Peyer's patch (tissue), 4 donors: Measurements from ENCODE around the gene HOTAIR. TPM values are rescaled to one million over a fixed set of nuclear protein-coding genes. Genes with fewer than 3 reads are reported as not detected.

ENCODE experiments used
- DNase-seq, 3 donors: peaks; one replicate each; pipeline ENCODE4 v3.0.0-alpha.2; 2017 to 2019
- H3K27ac ChIP-seq, 4 donors: fragments of 200-600 bp; sonication (generic); one replicate each; pipeline ENCODE4 v1.5.1; 2016 to 2019
- H3K27me3 ChIP-seq, 2 donors: fragments of 200-600 bp; sonication (generic); one replicate each; pipeline ENCODE4 v1.5.1; 2019
- H3K36me3 ChIP-seq, 3 donors: fragments of 200-600 bp; sonication (generic); one replicate each; pipeline ENCODE4 v1.5.1; 2016 to 2019
- H3K4me1 ChIP-seq, 4 donors: fragments of 200-600 bp; sonication (generic); one replicate each; pipeline ENCODE4 v1.5.1; 2016 to 2019
- H3K4me3 ChIP-seq, 4 donors: fragments of 200-600 bp; sonication (generic); 1 replicate in 3 of 4; 2 replicates in 1 of 4; pipeline ENCODE4 v1.5.1; 2016 to 2019; ENCODE audit warnings: mild to moderate bottlenecking in 1 of 4
- H3K9me3 ChIP-seq, 4 donors: fragments of 200-600 bp; sonication (generic); one replicate each; pipeline ENCODE4 v1.5.1; 2016 to 2019; ENCODE audit warnings: mild to moderate bottlenecking in 1 of 4
- POLR2A ChIP-seq, 2 donors: fragments of 450-650 bp; IDR thresholded peaks; one replicate each; pipeline ENCODE4 v1.5.1; 2017; ENCODE audit warnings: antibody characterized with exemption in 2 of 2, mild to moderate bottlenecking in 2 of 2, moderate library complexity in 2 of 2
- total RNA-seq, 4 donors: library from RNA; depleted of rRNA; stranded (reverse); fragments of >200 nt; gene quantifications; one replicate each; pipeline ENCODE4 v1.1.0, GENCODE V29; 2016
- TF ChIP-seq, protein P1 (sequence below), 6 experiments: fragments of 450-650 bp in 4 of 6; fragments of 200-600 bp in 2 of 6; sonication (generic) in 1 of 6; IDR thresholded peaks; one replicate each; pipeline ENCODE4 v1.5.1; 2017 to 2019; ENCODE audit warnings: antibody characterized with exemption in 6 of 6, mild to moderate bottlenecking in 3 of 6, moderate library complexity in 1 of 6

Gene HOTAIR
- total RNA-seq, 4 donors from 2014 or later, result 1.4 TPM; not detected in 3

DNA sequence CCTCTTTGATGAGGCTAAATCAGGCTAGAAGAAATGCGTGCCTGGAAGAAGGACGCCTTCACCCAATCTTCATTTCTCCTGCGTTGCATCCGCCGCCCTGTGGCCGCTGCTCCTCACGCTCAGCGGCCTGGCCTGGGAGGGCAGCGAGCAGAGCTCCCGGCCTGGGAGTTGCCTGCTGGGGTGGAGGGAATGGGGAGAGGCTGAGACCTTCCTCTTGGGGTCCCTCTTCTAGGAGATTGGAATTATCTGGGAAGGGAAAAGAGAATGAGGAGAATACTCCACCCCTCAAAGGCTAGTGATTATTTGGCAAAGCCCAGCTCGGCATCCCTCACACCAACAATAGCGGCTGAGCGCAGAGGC lies 22.4 kb downstream of the HOTAIR start:
- H3K36me3 ChIP-seq, result no peaks in the 10 kb centered on the region

DNA sequence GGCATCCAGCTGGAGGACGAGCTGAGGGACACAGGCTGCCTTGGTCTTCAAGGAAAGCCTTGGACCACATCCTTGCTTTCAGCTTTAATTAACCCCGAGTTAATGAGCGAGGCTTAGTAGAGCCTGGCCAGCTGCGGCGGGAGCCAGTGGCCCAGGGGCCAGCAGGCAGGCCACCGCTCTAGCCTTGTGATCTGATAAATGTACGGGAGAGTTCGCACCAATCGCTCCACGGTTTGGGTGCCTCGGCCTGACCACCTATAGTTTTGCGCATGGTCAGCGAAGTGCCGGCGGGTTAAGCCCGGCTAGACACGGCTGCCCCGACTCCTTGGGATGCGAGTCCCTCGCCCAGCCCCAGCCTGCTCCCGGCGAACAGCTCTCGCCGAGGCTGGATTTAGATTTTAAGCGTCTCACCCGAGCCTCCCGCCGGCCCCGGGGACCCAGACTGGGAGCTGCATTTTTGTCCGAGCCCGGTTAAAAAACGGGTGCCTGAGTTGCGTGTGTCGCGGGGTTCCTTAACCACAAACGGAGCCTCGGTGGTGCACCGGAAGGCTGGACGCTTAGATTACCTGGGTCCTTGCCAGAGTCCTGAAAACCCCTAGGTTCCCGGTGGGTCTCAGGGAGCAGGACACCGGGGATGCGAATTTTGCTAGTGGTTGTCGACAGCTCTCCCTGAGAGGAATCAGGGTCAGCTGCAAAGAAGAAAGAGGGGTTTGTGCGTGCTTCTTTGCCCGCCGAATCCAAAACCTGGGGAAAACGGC lies 23.0 kb downstream of the HOTAIR start:
- Histone ChIP-seq H3K9me3 (peaks cover 0 to 10% (median 0%) of the 10 kb centered on the region in 4 donors), H3K4me3 (no peak overlapping the region), H3K27ac (no peak overlapping the region), H3K4me1 (peaks cover 0 to 11% (median 2%) of the 10 kb centered on the region in 4 donors), H3K27me3 (peaks cover 0 to 75% of the 10 kb centered on the region in 2 donors), H3K36me3 (no peaks in the 10 kb centered on the region)
- TF ChIP-seq, protein P1, sequence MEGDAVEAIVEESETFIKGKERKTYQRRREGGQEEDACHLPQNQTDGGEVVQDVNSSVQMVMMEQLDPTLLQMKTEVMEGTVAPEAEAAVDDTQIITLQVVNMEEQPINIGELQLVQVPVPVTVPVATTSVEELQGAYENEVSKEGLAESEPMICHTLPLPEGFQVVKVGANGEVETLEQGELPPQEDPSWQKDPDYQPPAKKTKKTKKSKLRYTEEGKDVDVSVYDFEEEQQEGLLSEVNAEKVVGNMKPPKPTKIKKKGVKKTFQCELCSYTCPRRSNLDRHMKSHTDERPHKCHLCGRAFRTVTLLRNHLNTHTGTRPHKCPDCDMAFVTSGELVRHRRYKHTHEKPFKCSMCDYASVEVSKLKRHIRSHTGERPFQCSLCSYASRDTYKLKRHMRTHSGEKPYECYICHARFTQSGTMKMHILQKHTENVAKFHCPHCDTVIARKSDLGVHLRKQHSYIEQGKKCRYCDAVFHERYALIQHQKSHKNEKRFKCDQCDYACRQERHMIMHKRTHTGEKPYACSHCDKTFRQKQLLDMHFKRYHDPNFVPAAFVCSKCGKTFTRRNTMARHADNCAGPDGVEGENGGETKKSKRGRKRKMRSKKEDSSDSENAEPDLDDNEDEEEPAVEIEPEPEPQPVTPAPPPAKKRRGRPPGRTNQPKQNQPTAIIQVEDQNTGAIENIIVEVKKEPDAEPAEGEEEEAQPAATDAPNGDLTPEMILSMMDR (IDR thresholded peaks at IDR 0.05), result no peak
- no peak for TF ChIP-seq POLR2A (IDR thresholded peaks at IDR 0.05)
- no peak for DNase-seq

More for the DNA sequence above, 22.4 kb downstream of the HOTAIR start:
- no peak for DNase-seq
- Histone ChIP-seq H3K9me3 (peaks cover 0 to 10% (median 0%) of the 10 kb centered on the region in 4 donors), H3K4me3 (no peak overlapping the region), H3K27me3 (peaks cover 0 to 75% of the 10 kb centered on the region in 2 donors), H3K4me1 (peaks cover 0 to 11% (median 2%) of the 10 kb centered on the region in 4 donors), H3K27ac (no peak overlapping the region)
- TF ChIP-seq, protein P1 (IDR thresholded peaks at IDR 0.05), result no peak
- no peak for TF ChIP-seq POLR2A (IDR thresholded peaks at IDR 0.05)

DNA sequence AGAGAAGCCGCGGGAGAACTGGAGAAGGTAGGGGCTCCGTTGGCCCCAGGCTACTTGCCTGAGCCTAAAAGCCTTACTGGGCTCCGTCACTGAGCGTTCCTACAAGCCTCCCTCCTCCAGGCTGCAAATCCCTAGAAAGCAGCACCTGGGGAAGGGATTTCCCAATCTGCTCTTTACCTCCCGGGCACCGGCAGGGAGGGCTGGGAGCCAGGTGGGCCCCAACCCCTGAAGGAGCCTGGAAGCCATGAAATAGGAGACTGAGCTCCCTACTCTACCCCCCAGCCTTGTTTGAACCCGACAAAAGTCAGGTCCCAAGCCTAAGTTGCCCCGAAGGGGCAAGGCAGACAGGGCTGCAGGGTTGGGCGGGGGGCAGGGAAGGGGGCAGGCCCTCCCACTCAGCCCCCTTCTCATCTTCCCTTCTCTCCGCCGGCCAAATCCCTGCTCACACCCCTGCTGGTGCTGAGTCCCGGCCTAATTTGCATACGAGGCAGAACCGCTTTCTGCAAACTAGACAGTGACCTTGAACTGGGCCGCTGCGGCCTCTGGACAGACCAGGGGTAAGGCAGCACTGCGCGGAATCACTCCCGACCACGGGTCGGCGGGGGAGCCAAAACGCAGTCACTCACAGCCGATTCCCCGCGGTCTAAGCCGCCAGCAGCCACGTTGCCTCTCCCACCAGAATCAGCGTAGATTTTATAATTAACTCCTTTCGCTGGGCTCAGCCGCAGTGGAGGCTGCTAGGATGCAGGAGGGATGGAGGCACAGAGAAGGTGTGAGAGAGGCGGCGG lies 23.8 kb downstream of the HOTAIR start:
- no peak for DNase-seq
- H3K27me3 ChIP-seq, result peaks cover 0 to 69% of the 10 kb centered on the region in 2 donors
- H3K27ac ChIP-seq, result no peak overlapping the region
- no peaks in the 10 kb centered on the region for H3K36me3 ChIP-seq
- H3K4me3 ChIP-seq, result no peak overlapping the region
- H3K9me3 ChIP-seq, result peaks cover 0 to 10% (median 0%) of the 10 kb centered on the region in 4 donors
- H3K4me1 ChIP-seq, result peaks cover 0 to 8% (median 0%) of the 10 kb centered on the region in 4 donors
- TF ChIP-seq POLR2A (IDR thresholded peaks at IDR 0.05), result no peak
- TF ChIP-seq, protein P1 (IDR thresholded peaks at IDR 0.05), result no peak

DNA sequence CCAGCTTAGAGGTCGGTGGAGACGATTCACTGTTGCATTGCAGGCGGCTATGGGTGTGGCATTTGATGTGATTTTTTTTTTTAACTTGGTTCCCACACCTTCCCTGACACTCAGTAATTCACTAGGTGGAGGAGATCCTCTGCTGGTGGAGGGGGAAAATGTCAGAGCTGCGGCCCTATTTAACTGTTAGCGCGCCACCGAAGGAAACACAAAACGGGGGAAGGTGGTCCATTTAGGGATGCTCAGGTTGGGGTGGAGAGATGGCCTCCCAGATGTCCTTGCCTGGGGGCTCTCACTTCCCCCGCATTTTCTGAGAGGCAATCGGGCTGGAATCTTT lies 24.3 kb downstream of the HOTAIR start:
- H3K4me3 ChIP-seq, result no peak overlapping the region
- H3K4me1 ChIP-seq, result peaks cover 0 to 7% (median 0%) of the 10 kb centered on the region in 4 donors
- no peak for DNase-seq
- H3K27ac ChIP-seq, result no peak overlapping the region
- no peaks in the 10 kb centered on the region for H3K36me3 ChIP-seq
- H3K9me3 ChIP-seq, result peaks cover 0 to 10% (median 0%) of the 10 kb centered on the region in 4 donors
- TF ChIP-seq POLR2A (IDR thresholded peaks at IDR 0.05), result no peak
- TF ChIP-seq, protein P1 (IDR thresholded peaks at IDR 0.05), result no peak
- peaks cover 0 to 64% of the 10 kb centered on the region in 2 donors for H3K27me3 ChIP-seq

DNA sequence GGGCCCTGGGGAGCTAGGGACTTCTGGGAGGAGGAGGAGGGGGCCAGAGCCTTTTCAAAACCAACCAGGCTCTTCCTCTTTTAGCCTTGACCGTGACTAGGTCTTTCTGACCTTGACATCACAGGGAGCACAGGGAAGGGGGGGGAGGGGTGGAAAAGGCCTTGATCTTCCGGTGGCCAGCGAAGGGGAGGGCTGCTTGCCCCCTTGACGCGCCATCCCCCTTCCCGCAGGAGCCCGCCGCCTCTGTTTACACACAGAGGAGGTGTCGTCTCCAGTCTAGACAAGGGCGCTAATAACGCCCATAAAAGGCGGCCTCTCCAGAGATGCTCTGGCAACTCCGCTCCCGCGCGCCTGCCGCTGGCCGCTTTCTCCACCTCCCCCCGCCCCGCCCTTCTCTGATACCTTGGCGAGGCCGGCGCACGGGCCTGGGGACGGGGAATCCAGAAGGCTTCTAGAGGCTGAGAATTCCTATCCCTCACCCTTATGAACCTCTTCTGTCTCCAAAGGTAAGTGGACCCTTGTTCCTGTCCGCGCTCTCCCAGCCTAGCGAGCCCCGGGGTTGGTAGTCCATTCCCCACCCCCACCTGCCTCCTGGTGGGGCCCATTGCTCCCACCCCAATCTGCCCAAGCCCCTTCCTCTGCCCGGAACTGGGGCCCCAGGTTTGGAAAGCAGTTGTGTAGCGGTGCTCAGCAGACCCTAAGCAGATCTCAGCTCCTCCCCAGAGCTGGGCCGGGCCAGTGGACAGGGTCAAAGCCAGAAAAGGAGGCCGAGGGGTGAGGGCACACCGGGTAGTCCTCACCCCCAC lies 24.9 kb downstream of the HOTAIR start:
- H3K4me1 ChIP-seq, result peaks cover 0 to 3% (median 0%) of the 10 kb centered on the region in 4 donors
- H3K4me3 ChIP-seq, result no peak overlapping the region
- H3K9me3 ChIP-seq, result peaks cover 0 to 10% (median 0%) of the 10 kb centered on the region in 4 donors
- H3K36me3 ChIP-seq, result no peaks in the 10 kb centered on the region
- no peak for TF ChIP-seq POLR2A (IDR thresholded peaks at IDR 0.05)
- TF ChIP-seq, protein P1 (IDR thresholded peaks at IDR 0.05), result no peak
- H3K27ac ChIP-seq, result no peak overlapping the region
- H3K27me3 ChIP-seq, result peaks cover 0 to 64% of the 10 kb centered on the region in 2 donors
- DNase-seq, result no peak
